GDM1 (cell line): Measurements from ENCODE around the gene S100A1.
"Not testable (repeated sequence)": the region's sequence is repeated elsewhere in the genome, so short reads cannot be mapped to it uniquely, and the experiment has no call there.

ENCODE experiments used
- DNase-seq: peaks from one replicate; lab custom pipeline; 2025; lab: John Stamatoyannopoulos, UW

Gene S100A1

DNA sequence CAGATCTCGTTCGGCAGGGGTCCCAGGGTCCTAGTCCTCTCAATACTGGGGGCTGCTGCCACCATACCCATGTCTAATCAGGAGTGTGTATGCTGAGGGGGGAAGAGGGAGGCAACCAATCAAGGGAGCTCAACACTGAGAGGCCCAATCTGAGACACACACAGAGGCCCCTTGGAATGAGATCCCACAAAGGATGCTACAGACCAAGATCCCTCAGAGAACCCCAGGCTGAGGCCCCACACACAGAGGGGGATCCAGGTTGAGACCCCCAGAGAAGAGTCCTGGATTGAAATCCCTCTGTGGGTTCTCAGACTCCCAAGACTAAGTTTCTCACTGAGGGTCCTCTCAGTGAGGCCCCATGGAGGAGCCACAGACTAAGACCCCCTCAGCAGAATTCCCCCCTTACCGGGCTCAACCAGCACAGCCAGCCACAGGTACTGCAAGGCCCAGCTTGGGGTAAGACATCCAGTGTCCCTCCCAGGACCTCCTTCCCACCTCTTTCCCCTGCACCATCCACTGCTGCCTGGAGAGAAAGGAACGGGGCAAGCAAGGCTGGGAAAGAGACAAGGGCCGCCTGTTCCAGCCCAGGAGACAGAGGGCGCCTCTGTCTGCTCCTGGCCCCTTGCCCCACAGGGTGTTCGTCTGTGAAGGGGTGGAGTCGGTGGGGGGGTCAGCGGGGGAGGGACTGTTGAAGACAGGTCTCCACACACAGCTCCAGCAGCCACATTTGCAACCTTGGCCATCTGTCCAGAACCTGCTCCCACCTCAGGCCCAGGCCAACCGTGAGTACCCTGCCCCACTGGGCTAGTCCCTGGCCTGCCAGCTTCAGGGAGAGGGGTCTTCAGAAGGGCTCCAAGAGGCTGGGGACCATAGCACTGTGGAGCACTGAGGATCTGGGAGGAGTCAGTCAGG, at the start of gene S100A1:
Gene S100A1, plus strand, starts transcription at position 720 of the 912 bp plus-strand sequence. CDS start 2,088 bp downstream, outside the sequence.
- DNase-seq, result no peak

- DNase-seq, result no peak
These were observed 49.7 kb upstream of the S100A1 start for GRCh38 chr1:153578490-153578889.

- no peak for DNase-seq
These were observed 49.3 kb upstream of the S100A1 start for GRCh38 chr1:153578936-153579335.

GRCh38 chr1:153582836-153583235, 45.4 kb upstream of the S100A1 start:
- not testable (repeated sequence) for DNase-seq

GRCh38 chr1:153583514-153583913, 44.7 kb upstream of the S100A1 start:
- DNase-seq, result not testable (repeated sequence)

DNA sequence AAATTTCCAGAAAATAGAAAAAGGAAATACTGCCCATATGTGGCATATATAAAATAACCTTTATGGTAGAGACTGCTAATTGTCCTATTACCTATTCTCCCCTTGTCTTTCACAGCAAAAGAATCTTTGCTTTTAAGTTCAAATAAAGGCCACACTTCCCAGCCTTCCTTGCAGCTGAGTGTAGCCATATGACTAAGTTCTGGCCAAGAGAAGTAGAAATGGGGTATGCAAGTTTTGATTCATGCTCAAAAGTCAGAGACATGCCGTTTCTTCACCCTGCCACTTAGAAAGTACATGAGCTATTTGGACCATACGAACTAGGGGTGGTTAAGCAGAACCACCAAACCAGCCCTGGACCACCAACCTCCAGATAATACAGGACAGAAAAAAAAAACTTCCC, 44.3 kb upstream of the S100A1 start:
- DNase-seq, result no peak

- DNase-seq, result no peak
These were observed 43.2 kb upstream of the S100A1 start for GRCh38 chr1:153585006-153585405.

DNA sequence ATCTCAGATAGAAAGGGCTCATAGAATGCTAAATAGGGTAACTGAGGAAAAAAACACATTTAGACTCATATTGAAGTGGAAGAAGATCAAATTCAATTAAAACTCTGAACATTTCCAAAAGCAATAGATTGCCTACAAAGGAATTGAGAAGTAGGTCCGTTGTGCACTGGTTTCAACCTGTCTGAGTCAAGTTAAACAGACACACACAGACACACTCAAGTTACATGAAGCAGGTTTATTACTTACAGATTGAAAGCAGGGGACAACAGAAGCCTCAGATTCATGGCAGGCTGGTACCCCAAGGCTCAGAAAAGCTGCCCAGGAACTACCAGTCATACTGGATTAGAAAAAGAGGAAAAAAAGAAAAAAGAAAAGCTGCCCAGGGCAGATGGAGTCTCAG, 41.9 kb upstream of the S100A1 start:
- no peak for DNase-seq

DNA sequence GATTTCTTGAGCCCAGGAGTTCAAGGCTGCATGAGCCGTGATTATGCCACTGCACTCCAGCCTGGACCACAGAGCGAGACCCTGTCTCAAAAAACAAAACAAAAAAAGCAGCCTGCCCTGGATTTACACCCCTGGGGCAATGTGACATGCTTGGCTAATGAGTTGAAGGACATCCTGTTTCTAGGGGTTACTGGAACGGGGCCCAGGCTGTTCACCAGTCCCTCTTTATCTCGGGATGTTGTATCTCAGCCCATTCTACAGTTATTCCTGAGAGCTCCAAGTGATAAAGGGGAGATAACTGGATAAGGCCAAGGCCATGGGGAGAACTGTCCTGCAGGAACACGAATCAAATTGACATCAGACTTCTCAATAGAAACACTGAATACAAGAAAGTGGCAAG, 40.9 kb upstream of the S100A1 start:
- no peak for DNase-seq

DNA sequence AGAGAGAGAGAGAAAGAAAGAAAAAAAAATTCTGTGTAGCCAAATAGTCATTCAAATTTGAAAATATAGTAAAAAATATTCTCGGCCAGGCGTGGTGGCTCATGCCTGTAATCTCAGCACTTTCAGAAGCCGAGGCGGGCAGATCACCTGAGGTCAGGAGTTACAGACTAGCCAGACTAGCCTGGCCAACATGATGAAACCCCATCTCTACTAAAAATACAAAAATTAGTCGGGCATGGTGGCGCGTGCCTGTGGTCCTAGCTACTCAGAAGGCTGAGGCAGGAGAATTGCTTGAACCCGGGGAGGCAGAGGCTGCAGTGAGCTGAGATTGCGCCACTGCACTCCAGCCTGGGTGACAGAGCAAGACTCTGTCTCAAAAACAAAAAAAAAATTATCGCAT, 40.2 kb upstream of the S100A1 start:
- DNase-seq, result not testable (repeated sequence)

- DNase-seq, result no peak
These were observed 39.8 kb upstream of the S100A1 start for GRCh38 chr1:153588482-153588881.

DNA sequence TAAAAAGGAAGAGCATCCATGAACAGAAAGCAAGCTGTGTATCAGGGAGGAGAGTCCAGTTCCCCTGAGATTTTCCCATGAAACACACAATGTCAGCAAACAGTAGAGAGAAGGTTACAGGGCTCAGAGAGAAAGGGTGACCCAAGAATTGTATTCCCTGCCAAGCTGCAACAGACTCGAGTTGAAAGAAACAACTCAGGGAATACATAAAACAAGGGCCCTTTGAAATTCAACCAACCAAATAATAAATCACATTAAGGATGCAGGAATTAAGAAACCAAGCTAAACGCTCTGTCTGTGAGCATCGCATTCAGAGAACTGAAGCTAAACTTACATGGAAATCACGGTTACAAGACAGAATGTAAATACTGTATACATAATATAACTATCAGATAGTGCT, 35.5 kb upstream of the S100A1 start:
- no peak for DNase-seq

GRCh38 chr1:153597206-153597605, 31.0 kb upstream of the S100A1 start:
- DNase-seq, result no peak

DNA sequence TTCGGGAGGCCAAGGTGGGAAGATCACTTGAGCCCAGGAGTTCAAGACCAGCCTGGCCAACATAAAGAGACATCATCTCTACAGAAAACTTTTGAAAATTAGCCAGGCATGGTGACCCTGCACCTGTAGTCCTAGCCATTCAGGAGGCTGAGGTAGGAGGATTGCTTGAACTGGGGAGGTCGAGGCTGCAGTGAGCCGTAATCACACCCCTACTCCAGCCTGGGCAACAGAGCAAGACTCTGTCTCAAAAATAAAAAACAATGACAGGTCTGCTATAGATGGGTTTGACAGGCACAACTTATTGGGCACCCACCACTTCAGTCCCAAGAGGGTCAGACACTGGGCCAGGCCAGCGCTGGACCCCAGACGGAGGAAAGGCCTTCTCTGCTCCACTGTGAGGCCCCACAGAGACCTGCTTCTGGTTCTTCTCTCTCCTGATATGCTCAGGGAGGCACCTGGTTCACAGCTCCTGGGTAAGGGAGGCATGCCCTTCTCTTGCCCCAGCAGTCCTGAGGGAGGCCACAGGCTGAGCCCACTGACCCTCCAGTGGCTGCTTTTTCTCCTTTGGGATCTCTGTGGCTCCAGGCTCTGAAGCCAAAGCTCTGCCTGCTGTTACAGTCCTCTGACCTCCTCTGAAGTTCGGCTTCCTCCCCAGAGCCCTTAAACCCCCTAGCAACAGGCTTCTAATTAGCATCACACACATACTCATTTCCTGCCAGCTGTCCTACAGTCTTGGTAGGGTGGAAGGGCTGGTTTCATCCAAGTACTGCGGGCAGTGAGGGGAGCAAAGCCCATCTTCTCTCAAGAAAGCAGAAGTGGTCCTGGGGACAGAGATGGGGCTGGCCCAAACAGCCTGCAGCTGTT, 29.7 kb upstream of the S100A1 start:
- peak; percentile 91 for DNase-seq

- DNase-seq, result no peak
These were observed 28.4 kb upstream of the S100A1 start for GRCh38 chr1:153599847-153600246.

- no peak for DNase-seq
These were observed 25.5 kb upstream of the S100A1 start for GRCh38 chr1:153602749-153603148.

DNA sequence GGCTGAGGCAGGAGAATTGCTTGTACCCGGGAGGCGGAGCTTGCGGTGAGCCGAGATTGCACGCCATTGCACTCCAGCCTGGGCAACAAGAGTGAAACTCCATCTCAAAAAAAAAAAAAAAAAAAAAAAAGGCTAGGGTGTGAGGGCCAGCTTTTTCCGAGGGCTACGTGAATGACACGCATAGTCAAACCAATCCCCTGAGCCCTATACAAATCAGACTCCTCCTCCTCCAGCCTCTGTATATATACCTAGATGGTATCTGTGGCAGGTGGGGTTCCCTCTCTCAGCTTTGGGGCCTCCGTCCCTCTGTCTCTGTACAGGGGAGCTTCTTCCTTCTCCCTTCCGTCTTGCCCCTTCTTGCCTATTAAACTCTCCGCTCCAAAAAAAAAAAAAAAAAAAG, 22.0 kb upstream of the S100A1 start:
- no peak for DNase-seq

DNA sequence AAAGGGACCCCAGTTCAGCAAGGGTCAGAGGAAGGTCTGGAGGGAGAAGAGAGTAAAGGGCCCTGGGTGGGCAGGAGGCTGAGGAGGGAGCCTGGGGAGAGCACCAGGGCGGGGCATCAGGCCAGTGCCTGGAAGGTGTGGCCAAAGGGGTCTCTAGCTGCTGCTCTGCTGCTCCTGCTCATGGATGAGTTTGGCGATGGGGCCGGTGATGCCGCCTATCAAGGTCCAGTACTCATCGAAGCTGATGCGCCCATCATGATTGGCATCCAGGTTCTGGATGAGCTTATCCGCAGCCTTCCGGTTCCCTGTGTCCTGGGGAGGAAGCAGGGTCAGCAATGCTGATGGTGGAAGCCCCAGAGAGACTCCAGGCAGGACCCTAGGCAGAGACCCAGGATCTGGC, 20.9 kb upstream of the S100A1 start:
- no peak for DNase-seq

- DNase-seq, result no peak
These were observed 20.0 kb upstream of the S100A1 start for GRCh38 chr1:153608089-153608682.

DNA sequence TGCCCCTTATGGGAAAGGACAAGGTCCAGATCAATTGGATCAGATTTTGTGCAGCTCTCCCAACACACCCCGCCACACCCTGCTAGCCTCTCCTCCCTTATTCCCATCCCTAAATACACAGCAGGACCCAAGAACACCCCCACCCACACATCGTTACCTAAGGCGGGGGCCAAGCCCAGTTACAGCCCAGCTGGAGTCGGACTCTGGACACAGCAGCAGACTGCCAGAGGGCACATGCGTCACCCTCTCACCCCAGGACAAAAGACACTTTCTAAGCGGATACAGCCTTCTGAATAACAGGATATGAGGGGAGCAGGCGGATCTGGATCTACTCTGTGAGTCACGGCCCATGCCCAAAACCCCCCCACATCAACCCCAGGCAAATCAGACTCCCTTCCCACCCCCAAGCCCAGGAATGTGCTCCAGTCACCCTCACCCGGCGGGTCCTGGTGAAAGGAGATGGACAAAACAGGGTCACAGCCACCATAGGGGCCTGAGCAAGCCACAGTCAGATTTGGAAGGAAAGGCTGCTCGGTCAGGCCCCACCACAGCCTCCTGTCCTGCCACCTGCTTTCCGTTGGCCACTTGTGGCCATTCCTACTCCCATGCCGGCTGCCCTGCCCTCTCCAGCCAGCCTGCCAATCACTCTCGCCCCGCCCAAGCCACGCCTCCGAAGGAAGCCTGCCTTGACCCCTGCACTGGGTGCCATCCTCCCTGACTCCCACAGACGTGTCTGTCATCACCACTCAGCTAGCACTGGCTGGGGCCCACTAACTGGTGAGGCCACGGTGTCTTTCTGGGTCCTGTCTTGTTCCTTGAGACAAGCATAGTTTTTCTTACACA, 19.3 kb upstream of the S100A1 start:
- no peak for DNase-seq

GRCh38 chr1:153609585-153609907, 18.7 kb upstream of the S100A1 start:
- no peak for DNase-seq

DNA sequence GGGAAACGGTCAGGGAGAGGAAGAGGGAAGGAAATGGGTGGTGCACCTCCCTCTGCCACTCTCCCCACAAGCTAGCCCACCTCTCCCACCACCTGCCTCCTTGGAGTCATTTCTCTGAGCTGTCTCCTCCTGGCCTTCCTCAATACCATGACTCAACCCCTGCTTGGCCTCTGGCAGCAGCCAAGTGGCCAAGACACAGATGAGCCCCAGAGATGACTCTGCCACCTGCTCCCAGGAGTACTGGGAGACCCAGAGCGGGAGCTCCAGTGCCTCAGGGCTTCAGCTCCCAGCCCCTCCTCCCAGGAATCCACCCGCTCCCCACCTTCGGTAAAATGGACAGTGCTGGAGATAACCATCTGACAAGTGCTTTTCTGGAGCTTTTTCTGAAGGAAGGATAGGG, 17.9 kb upstream of the S100A1 start:
- DNase-seq, result no peak
